SU-DHL-6 (cell line): ENCODE measurements around the gene BAG3.

Source experiments
- H2AFZ ChIP-seq: fragments of 200-600 bp; sonication (generic); 2 replicates; pipeline ENCODE4 v1.6.1; 2014; ENCODE audit warnings: low read depth, mild to moderate bottlenecking, moderate library complexity, mixed read lengths, antibody characterized with exemption, low read length; ENCODE audit not compliant: severe bottlenecking
- H3F3A ChIP-seq: fragments of 200-600 bp; shearing (Covaris generic); 2 replicates; pipeline ENCODE4 v1.6.0; 2016; ENCODE audit warnings: antibody characterized with exemption, mild to moderate bottlenecking; ENCODE audit not compliant: insufficient read depth
- H3K27ac ChIP-seq: fragments of 200-600 bp; sonication (generic); 2 replicates; pipeline ENCODE4 v1.5.1; 2016; ENCODE audit warnings: low read depth, mild to moderate bottlenecking, low read length, moderate library complexity, mixed read lengths
- H3K27me3 ChIP-seq: fragments of 200-600 bp; sonication (generic), shearing (Covaris generic); 2 replicates; pipeline ENCODE4 v1.6.0; 2014; ENCODE audit warnings: mild to moderate bottlenecking, low read length
- H3K36me3 ChIP-seq: fragments of 200-600 bp; sonication (generic); 2 replicates; pipeline ENCODE4 v1.6.1; 2014; ENCODE audit warnings: mild to moderate bottlenecking, low read length, mixed read lengths
- H3K4me2 ChIP-seq: fragments of 300-600, 200-600 bp; shearing (Covaris generic), sonication (generic); 2 replicates; pipeline ENCODE4 v1.6.0; 2014; ENCODE audit warnings: low read length, low read depth, mild to moderate bottlenecking; ENCODE audit not compliant: poor library complexity, severe bottlenecking
- H3K4me3 ChIP-seq: fragments of 200-600 bp; sonication (generic); 2 replicates; pipeline ENCODE4 v1.5.1; 2014; ENCODE audit warnings: antibody characterized with exemption, low read length, mild to moderate bottlenecking, mixed read lengths; ENCODE audit not compliant: insufficient read depth, poor library complexity, severe bottlenecking
- H3K79me2 ChIP-seq: fragments of 200-600 bp; sonication (generic); 2 replicates; pipeline ENCODE4 v1.6.1; 2014; ENCODE audit warnings: mild to moderate bottlenecking, low read length, moderate library complexity; ENCODE audit not compliant: insufficient read depth
- H3K9ac ChIP-seq: fragments of 200-600 bp; sonication (generic); 2 replicates; pipeline ENCODE4 v1.7.0; 2014; ENCODE audit warnings: mild to moderate bottlenecking, low read length
- H3K9me2 ChIP-seq: fragments of 200-600 bp; sonication (generic); replicated peaks from 2 replicates; pipeline ENCODE4 v1.6.1; 2014; ENCODE audit warnings: low read length; ENCODE audit not compliant: insufficient read depth
- H3K9me3 ChIP-seq: fragments of 200-600 bp; sonication (generic); 2 replicates; pipeline ENCODE4 v1.6.1; 2014; ENCODE audit warnings: low read length, mixed read lengths; ENCODE audit not compliant: insufficient read depth
- H4K20me1 ChIP-seq: fragments of 200-600 bp; sonication (generic); 2 replicates; pipeline ENCODE4 v1.6.1; 2014; ENCODE audit warnings: low read depth, mild to moderate bottlenecking, antibody characterized with exemption, low read length, moderate library complexity, mixed read lengths
- CTCF ChIP-seq: fragments of 200-600 bp; sonication (generic); IDR thresholded peaks from one replicate; pipeline ENCODE4 v1.5.1; 2017; ENCODE audit warnings: antibody characterized with exemption, mild to moderate bottlenecking, low read length, moderate library complexity; ENCODE audit not compliant: insufficient read depth, poor library complexity, severe bottlenecking
- EZH2phosphoT487 ChIP-seq: fragments of 200-600 bp; sonication (generic), shearing (Covaris generic); conservative IDR thresholded peaks from 2 replicates; pipeline ENCODE4 v1.6.1; 2018; ENCODE audit warnings: mild to moderate bottlenecking, antibody characterized with exemption, low read length, moderate library complexity, mixed read lengths

The BAG3 gene

GRCh38 chr10:119694608-119695007 lies 43.4 kb downstream of the BAG3 start:
- Histone ChIP-seq H3K9me2 (no peaks in the 10 kb centered on the region), H3K9ac (no peak overlapping the region), H3K79me2 (no peaks in the 10 kb centered on the region), H3F3A (no peaks in the 10 kb centered on the region; the same call in 1 of the 2 replicates), H3K36me3 (no peaks in the 10 kb centered on the region), H2AFZ (no peak overlapping the region), H3K4me2 (no peak overlapping the region), H4K20me1 (no peaks in the 10 kb centered on the region), H3K9me3 (no peaks in the 10 kb centered on the region), H3K27me3 (no peaks in the 10 kb centered on the region), H3K27ac (no peak overlapping the region), H3K4me3 (no peak overlapping the region)
- no peak for TF ChIP-seq CTCF
- TF ChIP-seq EZH2phosphoT487, result no peak

- Histone ChIP-seq H3K4me2 (peak overlapping the region; percentile 59), H3K9ac (peak overlapping the region; percentile 31), H3K27ac (peak overlapping the region; percentile 73)
Measured at GRCh38 chr10:119700321-119700954, 49.3 kb downstream of the BAG3 start.

GRCh38 chr10:119701861-119702260 lies 50.7 kb downstream of the BAG3 start:
- H3F3A ChIP-seq, result peaks cover 33% of the 10 kb centered on the region
- no peaks in the 10 kb centered on the region for H4K20me1 ChIP-seq
- no peak for TF ChIP-seq CTCF
- no peak for TF ChIP-seq EZH2phosphoT487
- H3K79me2 ChIP-seq, result no peaks in the 10 kb centered on the region
- H3K4me3 ChIP-seq, result no peak overlapping the region
- H3K9me3 ChIP-seq, result peaks cover 9% of the 10 kb centered on the region; the same call in 1 of the 2 replicates
- H3K9ac ChIP-seq, result no peak overlapping the region
- peak overlapping the region; percentile 89 for H3K27ac ChIP-seq
- H3K4me2 ChIP-seq, result peak overlapping the region; percentile 20
- H3K27me3 ChIP-seq, result no peaks in the 10 kb centered on the region
- no peaks in the 10 kb centered on the region for H3K9me2 ChIP-seq
- peak overlapping the region; percentile 17 for H2AFZ ChIP-seq
- no peaks in the 10 kb centered on the region; the same call in 1 of the 2 replicates for H3K36me3 ChIP-seq

More at GRCh38 chr10:119700321-119700954, 49.3 kb downstream of the BAG3 start:
- TF ChIP-seq EZH2phosphoT487, result no peak
- no peak for TF ChIP-seq CTCF
- peak overlapping the region; percentile 13 for H3K4me3 ChIP-seq
- no peaks in the 10 kb centered on the region for H3K9me2 ChIP-seq
- no peaks in the 10 kb centered on the region for H3K27me3 ChIP-seq
- no peaks in the 10 kb centered on the region for H3K36me3 ChIP-seq
- H3K79me2 ChIP-seq, result no peaks in the 10 kb centered on the region
- H3K9me3 ChIP-seq, result no peaks in the 10 kb centered on the region
- no peaks in the 10 kb centered on the region for H4K20me1 ChIP-seq
- peak overlapping the region; percentile 51 for H2AFZ ChIP-seq
- peaks cover 28% of the 10 kb centered on the region for H3F3A ChIP-seq
